Stimulated activated CD8-positive, alpha-beta memory T cell treated with anti-CD3 and anti-CD28 coated beads, Interleukin-15, amount 100 ng/mL, for 24 hours (primary cell): ENCODE measurements around the gene KIAA2012.

ENCODE experiments used
- DNase-seq: peaks from one replicate; pipeline ENCODE4 v3.0.0-alpha.2; 2020; ENCODE audit warnings: low read depth

The KIAA2012 gene

DNA sequence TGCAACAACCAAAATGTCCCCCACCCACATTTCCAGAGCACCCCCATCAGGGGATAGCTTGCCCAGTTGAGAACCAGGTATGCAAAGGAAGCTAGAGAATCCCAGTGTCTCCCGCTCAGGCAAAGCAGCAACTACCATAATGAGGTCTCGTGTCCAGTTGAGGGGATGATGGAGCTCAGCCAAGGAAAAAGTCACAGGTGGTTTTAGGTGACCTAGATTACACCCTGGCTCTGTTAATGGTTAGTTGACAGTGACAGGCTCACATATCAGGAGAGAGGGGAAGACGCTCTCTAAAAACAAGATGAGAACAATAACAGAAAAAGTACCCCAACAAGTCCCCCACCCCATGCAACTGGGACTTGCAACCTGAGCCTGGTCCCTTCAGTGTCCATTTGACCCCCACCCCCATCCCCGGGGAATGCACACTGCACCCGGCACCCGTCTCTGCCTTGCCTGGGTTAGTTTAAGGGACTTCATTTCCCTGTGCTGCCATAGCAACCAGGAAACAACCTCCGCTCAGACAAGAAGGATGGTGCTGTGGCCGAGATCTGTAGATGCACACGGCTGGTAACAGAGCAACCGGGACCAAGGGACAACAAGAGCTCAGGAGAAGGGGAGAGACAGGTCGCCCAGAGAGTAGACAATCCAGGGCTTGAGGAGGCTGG, at the start of gene KIAA2012:
Gene KIAA2012 (plus strand): TSS at position 519 of the 665 bp plus-strand sequence. CDS start 373 bp downstream, outside the sequence.
- DNase-seq, result no peak

DNA sequence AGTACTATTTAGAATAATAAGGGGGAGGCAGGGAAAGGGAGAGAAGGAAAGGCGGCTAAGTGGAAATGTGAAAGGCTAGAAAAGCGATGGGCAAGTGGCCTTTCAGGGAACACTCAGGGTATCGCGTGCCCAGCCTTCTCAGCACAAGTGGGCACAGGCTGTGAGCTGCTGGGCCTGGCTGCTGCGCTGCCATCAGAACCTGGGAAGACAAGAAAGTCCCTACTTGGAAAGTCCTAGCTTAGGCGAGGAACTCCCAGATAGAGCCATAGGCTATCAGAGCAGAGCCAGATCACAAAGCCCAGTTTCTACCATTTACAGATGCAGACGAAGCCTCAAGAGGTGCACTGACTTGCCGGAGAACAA, 49.2 kb upstream of the KIAA2012 start:
- DNase-seq, result no peak

DNA sequence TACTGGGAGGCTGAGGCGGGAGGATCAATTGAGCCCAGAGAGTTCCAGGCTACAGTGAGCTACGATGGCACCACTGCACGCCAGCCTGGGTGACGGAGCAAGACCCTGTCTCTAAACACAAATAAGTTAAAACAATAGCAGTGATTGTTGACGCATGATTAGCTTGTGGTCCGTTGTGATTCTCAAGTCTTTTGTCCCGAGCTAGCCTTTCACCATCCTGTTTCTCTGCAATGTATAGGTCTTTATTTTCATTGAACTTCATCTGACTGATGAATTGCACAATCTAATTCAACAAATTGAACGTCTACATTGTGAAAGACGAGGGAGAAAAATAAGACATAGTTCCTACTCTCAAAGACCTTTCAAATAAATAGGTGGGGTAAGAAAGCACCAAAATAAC, 48.2 kb upstream of the KIAA2012 start:
- DNase-seq, result no peak

DNA sequence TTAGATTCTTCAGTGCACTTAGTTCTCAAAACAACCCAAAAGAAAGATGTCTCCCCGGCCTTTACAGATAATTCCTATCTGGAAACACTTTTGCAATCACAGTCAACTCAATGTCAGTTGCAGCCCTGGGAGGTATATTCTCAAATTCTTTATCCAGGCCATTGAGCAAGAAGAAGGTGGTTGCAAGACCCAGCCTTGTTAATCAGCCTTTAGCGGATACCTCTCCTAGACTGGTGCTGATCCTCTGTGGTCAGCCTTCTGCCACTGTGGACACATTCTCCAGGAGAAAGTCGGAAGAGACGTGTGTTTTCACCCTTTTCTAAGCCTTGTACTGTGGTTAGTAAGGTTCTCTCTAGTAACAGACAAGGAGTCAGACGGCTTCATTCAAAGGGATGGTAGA, 47.2 kb upstream of the KIAA2012 start:
- DNase-seq, result no peak

DNA sequence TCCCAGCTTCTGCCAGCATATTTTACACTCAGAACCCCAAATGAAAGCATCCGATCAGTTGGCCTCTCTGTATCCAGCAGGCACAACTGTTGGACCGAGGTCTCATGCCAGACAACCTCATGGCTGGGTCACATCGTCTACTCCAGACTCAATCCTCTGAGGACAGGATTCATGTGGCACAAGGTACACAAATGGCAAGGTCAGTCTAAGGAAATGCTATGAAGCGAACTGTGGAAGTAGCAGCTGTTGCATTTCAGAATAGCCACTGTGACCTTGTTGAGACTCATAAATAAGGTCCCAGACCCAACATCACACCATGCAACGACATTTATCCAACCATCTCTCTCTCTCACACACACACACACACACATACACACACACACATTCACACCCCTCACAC, 46.5 kb upstream of the KIAA2012 start:
- no peak for DNase-seq

DNA sequence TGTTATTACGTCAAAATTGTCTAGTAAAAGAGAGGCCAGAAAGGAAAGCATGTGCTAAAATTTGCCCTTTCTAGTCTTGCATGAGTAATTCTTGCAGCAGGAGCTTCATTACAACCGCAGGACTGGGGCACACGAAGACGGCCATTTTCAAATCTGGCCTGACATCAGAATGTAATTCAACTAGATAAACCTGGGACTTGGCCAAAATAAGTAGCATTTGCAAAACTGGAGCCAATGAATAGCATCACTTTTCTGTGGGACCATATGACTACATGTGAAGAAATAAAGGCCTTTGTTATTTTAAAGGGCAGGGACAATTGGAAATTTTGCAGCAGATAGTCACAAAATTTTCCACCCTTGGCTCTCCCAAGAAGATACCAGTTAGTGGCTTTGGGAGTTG, 42.4 kb upstream of the KIAA2012 start:
- DNase-seq, result no peak

DNA sequence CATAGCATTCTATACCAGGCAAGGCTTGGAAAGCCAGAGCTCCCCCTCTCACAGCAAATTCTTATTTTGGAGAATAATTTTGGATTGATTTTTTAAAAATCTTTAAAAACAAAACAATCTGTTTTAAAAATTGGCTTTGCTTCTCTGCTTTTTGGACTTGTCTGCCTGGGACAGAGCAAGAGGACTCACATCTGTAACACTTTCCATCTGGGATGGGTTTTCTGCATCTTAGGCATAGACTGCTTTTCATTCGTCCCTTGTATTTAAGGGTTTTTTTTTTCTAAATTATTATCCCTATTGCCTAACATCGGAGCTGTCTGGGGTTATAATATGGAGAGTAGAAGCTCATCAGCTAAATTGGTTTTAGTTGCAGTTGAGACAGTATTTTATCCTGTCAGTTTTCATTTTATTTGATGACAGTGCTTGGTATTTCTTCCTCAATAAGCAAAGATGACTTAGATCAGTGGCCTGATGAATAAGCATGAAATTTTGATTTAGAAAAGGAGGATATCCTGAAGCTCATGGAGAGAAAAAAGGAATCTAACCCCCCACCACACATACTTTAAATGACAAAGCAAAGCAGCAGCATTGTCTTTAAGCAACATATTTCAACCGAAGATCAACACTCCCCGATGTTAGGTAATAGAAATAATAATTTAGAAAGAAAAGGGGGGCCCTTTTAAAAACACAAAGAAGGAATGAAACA, 41.7 kb upstream of the KIAA2012 start:
- no peak for DNase-seq

DNA sequence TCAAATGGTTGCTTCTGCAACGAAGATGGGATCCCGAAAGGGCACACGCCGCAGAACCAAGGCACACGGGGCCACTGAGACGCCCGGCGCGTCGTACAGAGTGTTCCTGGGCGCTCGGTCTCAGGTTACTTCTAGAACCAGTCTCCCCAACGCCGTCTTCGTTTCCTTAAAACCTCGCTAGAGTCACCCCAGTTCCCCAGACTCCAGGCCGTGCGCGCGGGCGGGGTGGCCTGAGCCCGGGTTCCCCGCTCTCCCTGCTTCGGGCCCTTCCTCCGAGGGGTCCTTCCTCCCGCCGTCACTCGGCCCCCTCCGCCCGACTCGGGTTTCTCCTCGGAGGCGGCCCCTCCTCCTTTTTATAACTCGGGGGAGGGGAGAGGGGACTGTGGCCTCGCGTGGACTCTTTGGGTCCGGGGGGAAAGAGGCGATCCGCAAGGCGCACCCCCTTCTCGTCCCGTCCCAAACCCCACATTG, 40.2 kb upstream of the KIAA2012 start:
- peak; percentile 7 for DNase-seq

DNA sequence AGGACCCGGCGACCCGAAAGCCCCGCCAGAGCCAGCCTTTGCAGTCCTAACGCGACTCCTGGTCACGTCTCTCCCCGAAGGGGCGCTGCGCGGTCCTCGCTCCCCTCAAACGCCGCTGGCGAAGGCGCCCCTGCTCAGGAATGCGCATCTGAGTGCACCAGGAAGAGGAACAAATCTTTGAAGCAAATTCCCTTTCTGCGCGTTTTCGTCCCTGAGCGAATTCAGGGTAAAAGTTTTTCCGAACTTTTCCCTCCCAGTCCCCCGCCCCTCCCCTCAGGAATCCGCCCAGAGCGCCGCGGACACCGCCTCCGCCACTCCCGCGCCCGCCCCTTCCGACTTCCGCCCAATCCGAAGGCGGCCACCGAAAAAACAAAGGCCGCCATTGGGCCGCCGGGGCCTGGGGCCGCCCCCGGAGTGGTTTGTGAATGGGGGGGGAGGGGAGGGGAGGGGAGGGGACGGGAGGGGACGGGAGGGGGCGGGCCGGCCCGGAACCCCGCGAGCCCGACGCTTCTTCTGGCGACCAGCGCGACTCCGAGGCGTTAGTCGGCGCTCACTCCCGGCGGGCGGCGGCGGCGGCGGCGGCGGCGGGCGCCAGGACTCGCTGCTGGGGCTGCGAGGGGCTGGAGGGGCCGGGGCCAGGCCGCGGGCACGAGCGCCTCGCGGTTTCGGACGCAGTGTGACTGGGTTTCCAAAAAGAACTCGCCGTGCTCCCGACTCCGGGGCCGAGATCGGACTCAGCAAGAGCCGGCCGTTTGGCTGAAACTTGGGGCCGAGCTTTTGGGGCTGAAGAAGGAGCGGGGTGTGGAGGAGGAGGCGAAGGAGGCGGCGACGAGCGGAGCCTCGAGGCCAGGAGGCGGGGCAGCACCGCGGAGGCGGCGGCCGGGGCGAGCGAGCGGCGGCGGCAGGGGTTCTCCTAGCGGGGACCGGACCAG, 39.5 kb upstream of the KIAA2012 start, which contains the start of gene FZD7:
Gene FZD7 (plus strand): TSS at position 539 of the 932 bp plus-strand sequence. CDS start 793 bp downstream, outside the sequence.
- DNase-seq, result peak; percentile 55

DNA sequence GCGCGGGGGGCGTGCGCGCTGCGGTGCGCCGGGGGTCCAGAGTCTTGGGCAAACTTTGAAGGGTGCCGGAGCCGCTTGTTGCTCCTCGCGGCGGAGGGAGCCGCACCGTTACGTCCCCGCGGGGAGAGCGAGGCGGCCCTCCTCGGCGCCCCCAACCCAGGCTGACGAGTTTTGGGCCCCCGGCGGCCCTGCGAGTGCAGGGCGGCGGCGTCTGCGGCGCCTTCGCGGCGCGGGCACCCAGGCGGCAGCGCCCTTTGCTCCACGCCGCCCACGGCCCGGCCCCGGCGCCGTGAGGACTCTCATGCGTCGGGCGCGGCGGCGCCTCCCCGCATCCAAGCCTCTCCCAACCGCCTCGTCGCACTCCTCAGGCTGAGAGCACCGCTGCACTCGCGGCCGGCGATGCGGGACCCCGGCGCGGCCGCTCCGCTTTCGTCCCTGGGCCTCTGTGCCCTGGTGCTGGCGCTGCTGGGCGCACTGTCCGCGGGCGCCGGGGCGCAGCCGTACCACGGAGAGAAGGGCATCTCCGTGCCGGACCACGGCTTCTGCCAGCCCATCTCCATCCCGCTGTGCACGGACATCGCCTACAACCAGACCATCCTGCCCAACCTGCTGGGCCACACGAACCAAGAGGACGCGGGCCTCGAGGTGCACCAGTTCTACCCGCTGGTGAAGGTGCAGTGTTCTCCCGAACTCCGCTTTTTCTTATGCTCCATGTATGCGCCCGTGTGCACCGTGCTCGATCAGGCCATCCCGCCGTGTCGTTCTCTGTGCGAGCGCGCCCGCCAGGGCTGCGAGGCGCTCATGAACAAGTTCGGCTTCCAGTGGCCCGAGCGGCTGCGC, 38.6 kb upstream of the KIAA2012 start:
- no peak for DNase-seq

DNA sequence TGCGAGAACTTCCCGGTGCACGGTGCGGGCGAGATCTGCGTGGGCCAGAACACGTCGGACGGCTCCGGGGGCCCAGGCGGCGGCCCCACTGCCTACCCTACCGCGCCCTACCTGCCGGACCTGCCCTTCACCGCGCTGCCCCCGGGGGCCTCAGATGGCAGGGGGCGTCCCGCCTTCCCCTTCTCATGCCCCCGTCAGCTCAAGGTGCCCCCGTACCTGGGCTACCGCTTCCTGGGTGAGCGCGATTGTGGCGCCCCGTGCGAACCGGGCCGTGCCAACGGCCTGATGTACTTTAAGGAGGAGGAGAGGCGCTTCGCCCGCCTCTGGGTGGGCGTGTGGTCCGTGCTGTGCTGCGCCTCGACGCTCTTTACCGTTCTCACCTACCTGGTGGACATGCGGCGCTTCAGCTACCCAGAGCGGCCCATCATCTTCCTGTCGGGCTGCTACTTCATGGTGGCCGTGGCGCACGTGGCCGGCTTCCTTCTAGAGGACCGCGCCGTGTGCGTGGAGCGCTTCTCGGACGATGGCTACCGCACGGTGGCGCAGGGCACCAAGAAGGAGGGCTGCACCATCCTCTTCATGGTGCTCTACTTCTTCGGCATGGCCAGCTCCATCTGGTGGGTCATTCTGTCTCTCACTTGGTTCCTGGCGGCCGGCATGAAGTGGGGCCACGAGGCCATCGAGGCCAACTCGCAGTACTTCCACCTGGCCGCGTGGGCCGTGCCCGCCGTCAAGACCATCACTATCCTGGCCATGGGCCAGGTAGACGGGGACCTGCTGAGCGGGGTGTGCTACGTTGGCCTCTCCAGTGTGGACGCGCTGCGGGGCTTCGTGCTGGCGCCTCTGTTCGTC, 37.7 kb upstream of the KIAA2012 start:
- no peak for DNase-seq

DNA sequence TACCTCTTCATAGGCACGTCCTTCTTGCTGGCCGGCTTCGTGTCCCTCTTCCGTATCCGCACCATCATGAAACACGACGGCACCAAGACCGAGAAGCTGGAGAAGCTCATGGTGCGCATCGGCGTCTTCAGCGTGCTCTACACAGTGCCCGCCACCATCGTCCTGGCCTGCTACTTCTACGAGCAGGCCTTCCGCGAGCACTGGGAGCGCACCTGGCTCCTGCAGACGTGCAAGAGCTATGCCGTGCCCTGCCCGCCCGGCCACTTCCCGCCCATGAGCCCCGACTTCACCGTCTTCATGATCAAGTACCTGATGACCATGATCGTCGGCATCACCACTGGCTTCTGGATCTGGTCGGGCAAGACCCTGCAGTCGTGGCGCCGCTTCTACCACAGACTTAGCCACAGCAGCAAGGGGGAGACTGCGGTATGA, 37.1 kb upstream of the KIAA2012 start:
- no peak for DNase-seq

DNA sequence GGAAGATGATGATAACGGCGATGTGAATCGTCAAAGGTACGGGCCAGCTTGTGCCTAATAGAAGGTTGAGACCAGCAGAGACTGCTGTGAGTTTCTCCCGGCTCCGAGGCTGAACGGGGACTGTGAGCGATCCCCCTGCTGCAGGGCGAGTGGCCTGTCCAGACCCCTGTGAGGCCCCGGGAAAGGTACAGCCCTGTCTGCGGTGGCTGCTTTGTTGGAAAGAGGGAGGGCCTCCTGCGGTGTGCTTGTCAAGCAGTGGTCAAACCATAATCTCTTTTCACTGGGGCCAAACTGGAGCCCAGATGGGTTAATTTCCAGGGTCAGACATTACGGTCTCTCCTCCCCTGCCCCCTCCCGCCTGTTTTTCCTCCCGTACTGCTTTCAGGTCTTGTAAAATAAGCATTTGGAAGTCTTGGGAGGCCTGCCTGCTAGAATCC, 36.4 kb upstream of the KIAA2012 start:
- DNase-seq, result no peak

DNA sequence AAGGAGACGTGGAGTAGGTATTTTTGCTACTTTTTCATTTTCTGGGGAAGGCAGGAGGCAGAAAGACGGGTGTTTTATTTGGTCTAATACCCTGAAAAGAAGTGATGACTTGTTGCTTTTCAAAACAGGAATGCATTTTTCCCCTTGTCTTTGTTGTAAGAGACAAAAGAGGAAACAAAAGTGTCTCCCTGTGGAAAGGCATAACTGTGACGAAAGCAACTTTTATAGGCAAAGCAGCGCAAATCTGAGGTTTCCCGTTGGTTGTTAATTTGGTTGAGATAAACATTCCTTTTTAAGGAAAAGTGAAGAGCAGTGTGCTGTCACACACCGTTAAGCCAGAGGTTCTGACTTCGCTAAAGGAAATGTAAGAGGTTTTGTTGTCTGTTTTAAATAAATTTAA, 36.0 kb upstream of the KIAA2012 start:
- DNase-seq, result no peak

DNA sequence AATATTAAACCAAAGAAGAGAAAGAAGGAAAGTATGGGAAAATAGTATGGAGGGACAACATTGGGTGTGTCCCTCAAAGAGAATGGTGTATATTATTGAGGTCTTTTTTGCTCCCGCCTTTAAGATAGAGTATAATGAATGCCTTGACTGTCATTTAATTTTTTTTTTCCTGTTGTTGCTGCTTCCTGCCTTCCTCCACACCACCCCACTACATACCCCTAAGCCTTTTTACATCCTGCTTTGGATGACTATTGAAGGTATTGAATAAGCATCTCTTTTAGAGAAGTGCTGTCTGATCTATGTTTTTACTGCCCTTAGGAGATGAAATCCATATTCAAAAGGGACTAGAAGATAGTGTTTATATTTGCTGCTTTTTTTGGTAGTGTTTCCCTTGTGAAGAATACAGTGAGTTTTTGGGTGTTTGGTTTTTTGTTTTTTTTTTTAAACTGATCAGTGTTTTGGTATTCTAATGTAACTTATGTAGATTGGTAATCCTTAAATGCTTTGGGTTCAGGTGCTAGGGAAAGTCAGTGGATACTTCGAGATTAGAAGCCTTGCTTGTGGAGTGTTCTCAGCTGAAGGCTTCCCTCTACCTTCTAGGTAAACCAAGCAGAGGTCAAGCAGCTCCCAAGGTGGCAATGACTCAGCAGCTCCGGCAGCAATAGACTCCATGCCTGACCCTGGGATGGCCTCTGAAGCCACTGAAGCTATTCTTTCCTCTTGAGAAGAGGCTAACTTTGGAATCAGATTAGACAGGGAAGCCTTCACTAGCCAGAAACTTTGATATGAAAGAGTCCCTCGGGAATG, 34.4 kb upstream of the KIAA2012 start:
- no peak for DNase-seq

DNA sequence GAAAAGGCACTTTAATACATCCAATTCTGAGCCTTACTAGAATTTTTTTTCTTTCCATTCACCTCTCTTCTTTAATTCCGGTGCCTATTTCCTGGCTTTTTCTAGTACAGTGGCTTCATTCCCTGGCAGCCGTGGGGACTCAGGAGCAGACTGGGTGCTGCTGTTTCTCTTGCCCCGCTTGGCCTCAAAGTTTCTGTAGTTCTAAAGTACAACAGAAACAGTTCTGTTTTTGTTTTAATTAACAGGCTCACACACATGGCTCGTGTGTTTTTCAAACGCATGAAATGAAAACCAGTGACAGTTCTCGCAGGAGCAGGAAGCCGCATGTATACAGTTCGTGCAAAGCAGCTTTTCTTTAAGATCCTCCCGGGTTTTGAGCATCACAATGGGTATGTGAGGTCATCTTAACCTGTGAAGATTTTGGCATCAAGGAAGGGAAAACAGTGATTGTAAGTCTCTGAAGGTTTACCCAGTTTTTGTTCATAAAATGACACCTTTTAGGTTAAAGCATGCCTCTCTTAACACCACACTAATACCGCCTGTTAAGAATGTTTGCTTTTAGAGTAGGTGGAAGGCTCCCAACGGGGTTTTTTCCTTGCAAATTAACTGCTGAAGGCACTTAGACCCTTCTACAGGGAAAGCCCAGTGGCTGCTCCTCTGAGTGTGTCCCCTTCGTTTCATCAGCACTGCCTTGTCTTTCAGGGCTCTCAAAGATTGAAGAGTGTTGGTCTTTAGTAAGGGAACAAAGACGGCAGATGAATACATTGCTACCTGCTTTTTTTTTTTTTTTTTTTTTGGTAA, 33.6 kb upstream of the KIAA2012 start:
- DNase-seq, result no peak

DNA sequence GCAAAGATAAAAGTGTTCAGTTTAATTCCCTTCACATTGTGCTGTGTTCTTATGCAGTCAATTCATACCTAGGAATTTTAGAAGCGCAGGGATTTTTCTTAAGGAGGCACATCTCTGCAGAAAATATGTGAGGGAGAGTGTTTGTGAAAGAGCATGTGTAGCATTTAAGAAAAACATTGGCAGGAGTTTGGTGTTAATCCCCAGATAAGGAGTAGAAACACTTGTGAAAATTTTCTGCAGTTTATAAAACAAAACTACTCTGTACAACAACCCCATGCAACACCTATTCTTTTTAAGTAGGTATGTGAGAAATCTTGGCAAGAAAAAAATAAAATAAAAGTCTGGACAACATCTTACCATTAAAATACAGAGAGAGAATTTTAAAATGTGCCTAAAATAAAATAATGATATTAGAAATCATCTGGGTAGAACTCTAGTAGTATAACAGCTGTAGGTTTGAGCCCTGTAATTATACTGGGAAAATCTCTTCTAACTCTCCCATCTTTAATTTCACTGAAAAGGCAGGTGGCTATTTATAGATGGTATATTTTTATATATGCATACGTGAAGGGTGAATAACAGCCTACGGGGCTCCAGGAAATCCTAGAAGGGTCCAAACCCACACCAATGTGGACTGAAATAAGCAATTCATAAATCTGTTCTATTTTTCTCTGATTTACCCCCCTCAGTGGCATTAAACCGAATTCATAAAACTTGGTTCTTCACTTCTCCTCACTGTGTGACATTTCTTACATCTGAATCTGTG, 32.8 kb upstream of the KIAA2012 start:
- DNase-seq, result no peak

DNA sequence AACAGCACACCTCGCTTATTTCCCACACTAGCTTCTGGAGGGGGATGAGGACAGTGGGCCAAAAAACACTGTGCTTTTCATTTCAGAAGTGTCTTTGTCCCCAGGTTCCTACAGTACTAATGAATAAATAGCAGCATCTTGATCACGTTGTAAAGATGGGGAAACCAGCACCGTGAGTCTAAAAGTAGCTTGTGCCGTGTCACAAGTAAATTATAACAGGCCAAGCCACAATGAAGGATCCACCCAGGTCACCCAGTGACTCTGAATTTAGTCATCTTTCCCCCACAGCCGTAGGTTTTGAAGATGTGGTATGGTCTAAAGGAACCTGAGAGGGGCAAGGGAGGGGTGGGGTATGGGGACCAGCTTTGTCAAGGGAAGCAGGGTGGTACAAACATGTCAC, 30.6 kb upstream of the KIAA2012 start:
- DNase-seq, result no peak
